ENCODE results near the gene GALNT18.

Gene GALNT18

DNA sequence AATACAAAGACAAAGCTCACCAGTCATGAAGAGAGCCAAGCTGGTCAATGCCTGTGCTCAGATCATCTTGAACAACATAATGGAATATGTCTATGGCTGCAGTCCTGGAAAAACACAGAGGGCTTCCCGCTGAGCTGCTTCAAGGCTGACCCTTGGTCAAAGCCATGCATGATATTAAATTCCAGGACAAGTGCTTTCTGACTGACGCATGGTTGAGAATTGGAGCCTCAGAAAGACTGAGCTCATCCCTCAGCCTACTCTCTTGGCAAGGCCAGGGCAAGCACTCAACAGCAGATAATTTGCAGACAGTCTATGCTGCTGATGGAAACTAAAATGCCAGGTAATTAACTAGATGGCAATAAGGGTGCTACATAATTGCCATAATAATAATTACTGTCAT lies 89.2 kb downstream of the GALNT18 start:
- DNase-seq (ENCODE audit: low read depth in 3 of 3), result no peak

DNA sequence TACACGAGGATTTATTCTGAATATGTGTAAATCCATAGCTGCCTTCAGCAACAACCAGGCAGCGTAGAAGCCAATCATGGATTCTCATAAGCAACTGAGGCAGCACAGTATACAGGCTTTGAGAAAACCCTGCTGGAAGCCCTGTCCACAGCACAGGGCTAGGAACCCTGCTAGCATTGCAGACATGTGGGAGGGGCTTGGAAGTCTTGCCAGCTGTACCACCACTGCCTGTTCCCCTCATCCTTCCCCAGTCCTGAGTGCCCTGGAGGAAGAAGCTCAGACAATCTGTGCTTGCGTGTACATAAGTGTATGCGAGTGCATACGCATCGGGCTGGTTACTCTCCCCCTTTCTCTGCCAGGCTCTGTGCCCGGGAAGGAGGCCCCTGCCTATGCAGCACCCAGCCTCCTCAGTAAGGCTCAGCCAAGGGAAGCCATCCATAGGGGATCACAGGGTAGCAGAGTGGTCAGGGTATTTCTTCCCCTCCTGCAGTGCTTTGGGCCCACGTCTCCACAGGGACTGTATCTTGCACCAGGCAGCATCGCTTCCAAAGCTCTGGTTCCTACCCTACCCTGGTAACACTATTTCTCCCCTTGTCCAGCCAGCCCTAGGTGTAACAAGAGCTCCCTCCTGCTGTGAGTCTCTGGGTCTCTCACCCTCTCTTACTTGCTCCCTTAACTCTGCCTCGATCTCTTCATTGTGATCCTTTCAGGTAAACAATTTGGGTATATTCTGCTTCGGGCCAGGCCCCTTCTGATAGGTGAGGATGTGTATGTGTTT lies 90.5 kb downstream of the GALNT18 start:
- no peak for DNase-seq (ENCODE audit: low read depth in 3 of 3)

DNA sequence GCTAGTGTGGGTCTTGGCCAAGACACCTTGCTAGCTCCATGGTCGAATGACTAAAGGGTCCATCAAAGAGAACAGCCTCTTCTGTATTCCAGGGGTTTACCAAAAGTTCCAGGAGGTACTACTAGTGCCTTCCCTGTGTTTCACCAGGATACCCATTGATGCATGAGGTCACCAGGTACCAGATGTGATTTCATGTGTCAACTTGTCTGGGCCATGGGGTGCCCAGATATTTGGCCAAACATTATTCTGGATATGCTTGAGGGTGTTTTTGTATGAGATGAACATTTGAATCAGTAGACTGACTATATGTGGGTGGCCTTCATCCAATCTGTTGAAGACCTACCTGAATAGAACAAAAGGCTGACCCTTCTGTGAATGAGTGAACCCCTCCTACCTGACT lies 92.8 kb downstream of the GALNT18 start:
- DNase-seq (ENCODE audit: low read depth in 3 of 3), result no peak

DNA sequence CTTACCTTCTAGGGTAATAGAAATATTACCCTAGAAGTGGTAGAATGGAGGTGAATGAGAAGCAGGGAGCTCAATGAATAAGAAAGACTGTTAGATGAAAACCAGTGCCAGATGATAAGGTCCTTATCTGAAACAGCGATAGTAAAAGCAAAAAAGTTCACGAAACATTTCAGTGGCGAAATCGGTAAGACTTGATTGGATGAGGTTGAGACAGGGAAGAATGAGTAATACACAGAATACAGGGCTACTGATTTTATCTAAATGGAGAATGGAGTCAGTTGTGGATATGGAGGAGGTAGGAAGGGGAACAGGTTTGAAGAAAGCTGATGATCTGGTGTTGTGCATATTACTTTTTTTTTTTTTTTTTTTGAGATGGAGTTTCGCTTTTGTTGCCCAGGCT lies 96.5 kb downstream of the GALNT18 start:
- no peak for DNase-seq (ENCODE audit: low read depth in 3 of 3)

DNA sequence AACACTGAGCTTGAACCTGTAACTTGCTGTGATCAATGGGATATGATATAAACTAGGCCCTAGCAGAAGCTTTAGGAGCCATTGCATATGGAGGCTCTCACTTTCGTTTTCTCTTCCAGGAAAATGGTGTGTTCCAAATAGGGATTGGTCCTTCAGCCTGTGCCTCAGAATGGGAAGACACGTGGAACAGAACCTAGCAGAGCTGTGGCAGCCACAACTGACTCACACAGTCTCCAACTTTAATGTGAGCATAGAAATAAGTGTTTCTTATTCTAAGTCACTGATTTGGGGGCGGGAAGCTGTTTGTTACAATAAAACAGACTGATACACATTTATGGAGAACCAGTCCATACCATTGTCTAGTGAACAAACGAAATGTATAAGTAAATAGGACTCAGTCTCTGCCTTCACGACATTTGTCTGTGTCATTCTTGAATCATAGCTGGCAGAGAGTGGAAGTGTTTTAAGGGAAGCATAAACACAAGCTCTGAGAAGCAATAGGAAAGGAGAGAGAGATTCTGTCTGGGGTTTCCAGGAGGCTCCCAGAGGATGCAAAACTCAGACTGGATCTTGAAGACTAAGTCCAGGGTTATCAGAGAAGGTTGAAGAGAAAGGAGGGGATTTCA lies 97.3 kb downstream of the GALNT18 start:
- DNase-seq (ENCODE audit: low read depth in 3 of 3), result no peak

DNA sequence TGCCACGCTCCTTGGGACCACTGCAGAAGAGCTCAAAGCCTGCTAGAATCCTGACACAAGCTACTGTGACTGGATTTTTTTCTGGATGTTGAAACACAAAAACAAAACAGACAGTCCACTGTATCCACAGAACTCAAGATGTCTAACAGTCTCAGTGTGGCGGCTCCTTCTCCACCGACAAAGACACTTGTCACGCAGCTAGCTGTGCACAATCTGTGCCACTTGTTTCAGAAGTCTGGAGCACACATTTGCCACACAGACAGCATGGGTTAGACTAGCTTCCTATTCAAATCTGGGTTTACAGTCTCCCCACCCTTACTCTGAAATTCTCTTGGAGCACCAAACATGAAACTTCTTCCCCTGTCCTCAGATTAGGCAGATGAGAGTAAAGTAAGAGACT lies 99.2 kb downstream of the GALNT18 start:
- no peak for DNase-seq (ENCODE audit: low read depth in 3 of 3)

DNA sequence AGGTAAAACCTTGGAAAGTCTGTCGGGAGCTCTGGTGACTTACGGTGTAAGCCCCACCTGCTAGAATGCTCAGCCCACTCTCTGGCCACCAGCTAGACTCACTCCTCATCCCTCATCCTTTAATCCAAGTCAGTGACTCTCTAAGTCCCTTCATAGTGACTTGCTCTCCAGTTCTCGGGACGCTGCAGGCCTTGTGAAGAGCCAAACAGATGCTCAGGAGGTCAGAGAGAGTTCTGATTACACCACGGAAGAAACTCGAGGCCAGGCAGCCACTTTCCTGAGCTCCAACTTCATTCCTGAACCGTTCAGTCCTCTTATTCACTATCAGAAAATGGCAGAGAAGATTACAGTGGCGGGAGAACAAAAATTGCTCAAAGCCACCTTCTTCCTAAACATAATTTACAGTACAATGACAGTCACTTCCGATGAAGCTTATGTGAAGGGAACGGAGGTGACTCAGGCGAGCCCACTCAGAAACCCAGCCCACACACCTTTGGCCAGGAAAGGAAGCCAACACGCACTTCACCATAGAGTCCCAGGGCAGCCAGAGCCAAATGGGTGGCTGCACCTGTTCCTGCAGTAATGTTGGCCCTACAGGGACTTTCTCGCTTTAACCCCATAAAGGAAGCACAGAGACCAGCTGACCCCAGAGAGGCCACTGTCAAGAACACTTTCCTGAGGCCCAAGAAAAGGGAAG lies 100.4 kb downstream of the GALNT18 start:
- DNase-seq (ENCODE audit: low read depth in 3 of 3), result no peak

DNA sequence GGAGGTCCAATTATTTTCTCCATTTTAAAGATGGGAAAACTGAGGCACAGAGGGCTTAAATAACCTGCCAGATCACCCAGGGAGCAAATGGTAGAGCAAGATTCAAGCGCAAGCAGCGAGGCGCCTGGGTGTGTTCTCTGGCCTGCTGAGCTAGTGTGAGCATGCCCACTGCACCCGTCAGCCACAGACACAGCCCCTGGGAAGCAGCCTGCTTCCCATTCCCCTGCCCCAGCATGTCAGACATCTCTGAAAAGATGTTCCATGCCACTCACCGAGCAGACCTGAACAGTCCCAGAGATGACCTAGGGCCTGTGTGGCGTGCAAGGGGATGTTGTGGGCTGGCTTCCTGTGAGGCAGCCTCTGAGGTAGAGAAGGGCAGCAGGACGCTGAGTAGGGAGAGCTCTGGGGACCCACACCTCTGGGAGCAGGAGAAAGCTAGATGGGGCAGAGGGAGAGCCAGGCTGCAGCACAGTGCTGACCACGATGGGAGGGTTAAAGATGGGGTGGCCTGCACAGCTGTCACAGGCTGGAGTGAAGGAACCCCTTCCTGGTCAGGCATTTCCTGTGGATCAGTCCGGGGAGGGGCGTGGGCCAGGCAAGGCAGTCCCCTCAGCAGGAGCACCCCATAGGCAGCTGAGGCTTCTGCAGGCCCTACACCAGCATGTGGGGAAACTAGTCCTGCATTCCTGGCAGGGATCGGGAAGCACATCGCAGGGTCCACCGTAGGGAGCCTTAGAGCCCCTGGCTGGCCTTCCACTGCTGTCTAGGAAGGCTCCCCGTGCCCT lies 101.4 kb downstream of the GALNT18 start:
- no peak for DNase-seq (ENCODE audit: low read depth in 3 of 3)

DNA sequence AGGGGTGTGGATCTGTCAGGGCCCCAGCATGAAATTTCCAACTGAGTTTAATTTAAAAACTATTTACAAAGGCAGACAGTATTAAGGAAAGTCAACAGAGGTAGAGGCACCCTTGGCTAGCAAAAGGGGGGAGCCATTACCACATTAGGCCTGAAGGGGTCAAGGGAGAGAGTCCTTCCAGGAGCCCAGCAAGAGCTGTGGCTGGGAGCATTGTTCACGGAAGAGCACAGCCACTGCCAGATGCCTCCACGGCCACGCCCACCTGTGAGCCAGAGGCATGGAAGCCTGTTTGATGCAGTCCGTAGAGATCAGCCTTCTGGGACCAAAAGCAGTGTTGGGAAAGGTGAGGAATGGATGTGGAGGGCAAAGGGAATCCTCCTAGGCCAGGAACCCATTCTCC lies 102.6 kb downstream of the GALNT18 start:
- no peak for DNase-seq (ENCODE audit: low read depth in 3 of 3)

DNA sequence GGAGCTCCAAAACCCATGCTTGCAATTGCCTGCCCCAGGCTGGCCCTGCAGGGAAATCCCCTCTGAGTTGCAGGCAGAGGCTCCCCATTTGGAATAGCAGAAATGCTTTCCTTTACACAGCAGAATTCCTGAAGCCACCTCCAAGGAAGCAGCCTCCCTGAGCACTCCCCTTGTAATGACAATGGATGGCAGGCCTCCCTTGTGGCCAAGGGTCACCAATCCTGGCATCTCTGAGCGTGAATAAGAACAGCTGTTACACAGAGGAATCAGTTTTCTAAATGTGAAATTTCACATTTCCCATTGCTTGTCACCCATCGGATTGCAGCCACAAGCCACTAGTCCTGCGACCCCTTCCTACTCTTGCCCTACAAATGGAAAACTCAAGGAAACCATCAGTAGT lies 107.6 kb downstream of the GALNT18 start:
- DNase-seq (ENCODE audit: low read depth in 3 of 3), result no peak

DNA sequence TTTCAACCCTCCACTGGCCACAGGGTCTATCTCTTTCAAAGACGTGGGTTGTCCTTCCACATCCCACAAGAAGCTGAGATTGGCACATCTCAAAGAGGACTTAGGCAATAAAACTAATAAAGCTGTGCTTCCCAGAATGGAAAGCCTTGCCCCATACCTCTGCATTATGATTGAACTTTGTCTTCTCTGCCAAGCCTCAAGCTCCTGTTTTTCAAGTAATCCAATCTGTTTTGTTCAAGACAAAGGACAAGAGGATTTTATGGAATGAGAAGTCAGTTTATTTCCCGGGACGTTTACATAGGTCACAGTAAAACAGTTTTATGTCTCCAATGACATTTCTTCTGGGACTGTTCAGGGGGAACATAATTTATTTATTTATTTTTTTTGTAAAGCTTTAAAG lies 108.4 kb downstream of the GALNT18 start:
- DNase-seq (ENCODE audit: low read depth in 3 of 3), result no peak

DNA sequence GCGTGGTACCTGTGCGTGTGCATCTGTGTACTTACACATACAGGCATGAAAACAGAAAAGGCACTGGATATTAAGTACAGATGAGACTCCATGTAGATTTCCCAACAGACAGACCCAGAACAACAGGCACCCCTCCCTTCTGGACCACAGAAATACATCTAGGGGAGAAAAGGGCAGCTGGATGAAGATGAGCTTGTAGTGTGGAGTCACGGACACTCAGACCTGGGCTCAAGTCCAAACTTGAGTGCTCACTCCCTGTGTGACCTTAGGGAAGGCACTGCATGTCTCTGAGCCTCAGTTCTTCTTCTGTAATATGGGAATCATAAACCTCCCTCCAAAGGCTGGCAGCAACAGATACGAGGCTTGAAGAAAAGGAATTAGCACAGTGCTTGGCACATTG lies 108.9 kb downstream of the GALNT18 start:
- DNase-seq (ENCODE audit: low read depth in 3 of 3), result no peak

DNA sequence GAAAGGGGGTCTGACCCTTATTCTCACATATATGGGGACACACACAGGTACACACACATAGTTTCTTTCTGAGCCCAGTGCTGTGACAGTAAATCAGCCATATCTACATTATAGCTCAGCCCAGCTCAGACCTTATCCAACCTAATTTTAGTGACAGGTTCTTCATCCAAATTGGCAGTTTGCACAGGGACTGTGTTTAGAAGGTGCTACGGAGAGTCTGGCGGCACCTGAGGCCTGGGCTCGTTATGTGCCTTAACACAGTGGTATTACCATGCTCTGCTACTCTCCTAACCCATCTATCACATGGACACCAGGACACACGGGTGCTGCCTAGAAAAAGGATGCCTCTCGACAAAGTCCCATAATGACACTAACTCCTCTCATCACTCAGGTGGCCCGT lies 109.3 kb downstream of the GALNT18 start:
- no peak for DNase-seq (ENCODE audit: low read depth in 3 of 3)

DNA sequence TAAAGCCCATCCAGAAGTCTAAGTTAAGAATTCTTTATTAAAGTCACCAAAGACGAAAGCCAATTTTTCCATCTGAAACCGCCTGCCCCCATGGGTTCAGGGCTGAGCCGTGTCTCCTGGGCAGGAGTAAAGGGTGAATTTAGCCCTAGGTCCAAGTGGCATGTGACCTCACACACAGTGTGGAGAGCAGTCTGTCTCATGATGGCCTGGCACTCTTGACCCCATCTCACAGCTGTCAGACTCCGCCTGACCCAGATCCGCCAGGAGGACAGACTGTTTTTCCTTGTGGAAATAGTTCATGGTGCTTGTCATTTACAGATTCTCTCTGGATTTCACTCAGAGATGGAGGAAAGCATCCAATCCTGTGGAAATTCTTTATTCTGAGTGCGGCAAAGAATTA lies 109.7 kb downstream of the GALNT18 start:
- no peak for DNase-seq (ENCODE audit: low read depth in 3 of 3)

DNA sequence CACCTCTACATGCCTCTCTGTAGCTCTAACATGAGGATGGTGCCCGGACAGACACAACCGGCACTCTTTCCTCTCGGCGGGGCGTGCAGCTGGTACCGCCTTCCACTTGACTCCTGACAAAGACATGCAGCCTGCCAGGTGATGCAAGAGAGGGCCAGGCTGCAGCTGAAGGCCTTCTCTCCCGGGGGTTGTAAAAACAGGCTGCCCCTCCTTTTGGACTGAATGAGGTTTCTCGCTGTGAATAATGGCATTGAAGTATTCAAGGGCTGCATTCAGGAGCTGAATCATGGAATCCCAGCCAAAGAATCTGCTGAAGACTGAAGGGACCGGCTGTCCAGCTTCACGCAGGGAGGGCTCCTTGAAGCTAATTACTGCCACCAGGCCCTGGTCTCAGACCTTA lies 110.9 kb downstream of the GALNT18 start:
- no peak for DNase-seq (ENCODE audit: low read depth in 3 of 3)

DNA sequence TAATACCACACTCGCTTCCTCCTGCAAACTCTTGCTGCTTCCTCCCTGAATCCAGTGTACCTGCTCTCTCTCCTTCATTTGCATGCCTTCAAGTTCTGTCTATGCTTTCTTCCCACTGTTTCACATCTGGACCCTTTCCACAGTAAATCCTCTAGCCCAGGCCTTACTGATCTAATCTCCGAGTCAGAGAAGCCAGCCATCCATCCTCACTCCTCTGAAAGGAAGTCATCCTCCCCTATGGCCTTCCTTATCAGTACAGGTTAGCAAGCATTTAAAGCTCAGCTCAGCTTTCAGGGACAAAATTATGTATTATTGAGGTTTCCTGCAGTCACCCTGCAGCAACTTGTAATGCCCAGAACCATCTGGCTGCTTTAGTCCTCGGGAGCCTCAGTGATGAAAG lies 116.1 kb downstream of the GALNT18 start:
- DNase-seq (ENCODE audit: low read depth in 3 of 3), result no peak

DNA sequence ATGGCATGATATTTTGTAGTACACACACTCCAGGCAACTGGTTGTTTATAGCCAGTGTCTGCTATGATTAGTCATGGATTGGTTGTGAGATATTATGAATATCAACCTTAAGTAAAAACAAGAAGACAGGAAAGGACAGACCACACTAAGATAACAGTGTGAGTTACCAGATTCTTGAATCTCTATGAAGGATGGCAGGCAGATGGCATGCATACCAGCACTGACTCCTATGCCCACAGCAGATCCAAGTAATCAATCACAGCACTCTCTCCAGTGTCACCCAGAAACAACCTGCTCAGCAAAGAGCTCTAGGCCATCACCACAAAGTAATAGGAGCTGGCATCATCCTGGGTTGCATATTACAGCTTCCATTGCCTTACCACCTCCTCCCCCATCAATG lies 116.6 kb downstream of the GALNT18 start:
- DNase-seq (ENCODE audit: low read depth in 3 of 3), result no peak

DNA sequence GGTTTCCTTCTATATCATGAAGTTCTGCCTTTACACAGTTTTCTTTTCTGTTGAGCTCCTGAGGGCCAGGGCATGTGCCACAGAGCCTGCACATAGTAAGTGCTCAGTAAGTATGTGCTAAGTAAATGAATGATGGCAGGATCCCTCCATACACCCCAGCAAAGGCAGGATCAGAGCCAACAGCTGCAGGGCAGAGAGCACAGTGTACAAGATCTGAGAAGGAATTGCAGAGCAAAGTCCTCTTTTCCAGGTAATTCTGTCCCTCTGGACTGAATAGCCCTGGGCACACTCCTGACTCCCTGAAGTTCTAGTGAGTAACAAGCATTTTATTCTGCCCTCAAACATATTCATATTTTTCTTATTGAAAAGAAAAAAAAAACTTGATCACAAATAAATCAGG lies 117.7 kb downstream of the GALNT18 start:
- DNase-seq (ENCODE audit: low read depth in 3 of 3), result no peak

DNA sequence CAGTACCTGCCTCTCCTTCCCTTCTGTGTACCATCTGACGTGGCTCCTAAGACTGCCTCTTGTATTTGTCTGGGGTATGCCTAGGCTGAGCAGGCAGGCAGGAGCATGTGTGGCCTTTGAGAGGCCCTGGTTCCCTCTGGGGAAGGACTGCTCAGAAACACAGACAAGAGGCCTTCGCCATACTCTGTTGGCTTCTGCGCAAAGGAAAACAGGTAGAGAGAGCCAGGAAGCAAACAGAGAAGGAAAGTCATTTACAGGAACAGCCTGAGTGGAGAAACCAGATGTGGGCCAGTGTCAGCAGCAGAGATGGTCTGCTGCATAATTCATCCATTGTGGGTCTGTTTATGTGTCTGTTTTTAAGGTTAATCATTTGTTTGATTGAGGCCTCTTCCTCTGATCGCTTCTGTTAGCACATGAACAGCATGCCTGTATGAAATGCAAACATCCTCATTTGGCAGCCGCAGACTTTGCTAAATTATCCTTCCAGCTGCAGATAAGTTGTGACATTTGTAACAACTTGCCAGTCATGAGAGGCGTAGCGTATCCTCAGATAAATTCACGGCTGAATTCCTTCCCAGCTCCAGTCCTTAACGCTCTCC lies 119.4 kb downstream of the GALNT18 start:
- DNase-seq (ENCODE audit: low read depth in 3 of 3), result no peak

DNA sequence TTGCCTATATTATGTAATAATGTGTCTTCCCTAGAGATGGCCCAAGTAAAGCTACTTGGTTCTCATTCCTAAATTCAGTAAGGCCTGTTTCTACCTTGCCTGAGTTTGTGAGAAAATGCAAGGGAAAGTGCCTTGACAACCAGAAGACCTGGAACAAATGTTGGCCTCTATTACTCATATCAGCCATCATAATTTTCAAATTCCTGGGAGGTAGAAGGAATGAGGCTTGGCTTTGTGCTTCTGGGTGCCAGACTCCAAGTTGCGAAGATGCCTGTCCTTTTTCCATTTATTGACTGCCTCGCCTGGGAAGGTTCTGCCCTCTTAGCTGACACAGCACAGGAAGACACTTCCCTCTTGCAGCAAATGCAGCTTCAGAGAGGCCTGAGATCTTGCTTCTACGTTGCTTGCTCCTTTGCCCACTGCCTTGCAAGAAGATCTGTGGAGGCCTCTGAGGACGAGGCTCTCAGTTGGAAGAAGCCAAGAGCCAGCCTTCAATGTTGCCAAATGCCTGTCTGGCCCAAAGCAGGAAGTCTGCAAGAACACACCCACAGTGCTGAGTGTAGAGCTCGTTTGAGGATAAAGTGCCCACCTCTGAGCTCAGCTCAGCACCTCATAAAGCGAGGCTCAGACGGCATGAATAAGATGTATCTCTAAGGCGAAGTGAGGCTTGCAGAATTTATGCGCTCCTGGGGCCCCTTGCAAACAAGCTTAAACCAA lies 120.1 kb downstream of the GALNT18 start:
- DNase-seq (ENCODE audit: low read depth in 3 of 3), result no peak

DNA sequence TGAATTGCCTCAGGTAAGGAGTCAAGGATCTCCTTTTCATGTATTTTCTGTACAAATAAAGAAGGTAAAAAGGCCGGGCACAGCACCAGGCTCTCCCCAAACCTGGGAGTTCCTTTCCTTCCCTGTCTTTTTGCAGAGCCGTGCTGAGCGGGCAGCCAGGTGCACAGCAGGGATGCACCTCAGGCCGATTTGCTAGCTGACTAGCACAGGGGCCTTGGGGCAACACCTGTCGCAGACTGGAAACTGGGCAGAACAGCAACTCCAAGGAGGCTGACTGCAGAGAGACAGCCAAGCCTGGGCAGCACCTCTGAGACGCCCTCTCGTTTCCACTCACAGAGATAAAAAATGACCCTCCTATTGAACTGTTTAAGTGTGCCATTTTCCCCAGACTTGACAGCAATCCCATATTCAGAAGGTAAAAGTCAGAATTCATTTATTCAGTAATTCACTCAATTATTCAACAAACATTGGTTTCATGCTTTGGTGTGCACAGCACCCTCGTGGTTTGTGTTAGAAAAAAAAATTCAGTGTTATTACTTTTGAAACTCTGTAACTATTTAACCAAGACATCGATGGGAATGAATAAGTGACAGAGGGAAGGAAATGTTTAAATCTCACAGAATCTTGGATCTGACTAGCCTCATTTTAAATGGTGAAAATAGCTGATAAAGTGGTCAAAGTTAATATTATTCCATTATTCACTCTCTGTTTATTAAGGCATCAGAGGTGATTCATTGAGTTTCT lies 120.9 kb downstream of the GALNT18 start:
- no peak for DNase-seq (ENCODE audit: low read depth in 3 of 3)

Data from stimulated activated CD4-positive, alpha-beta T cell treated with anti-CD3 and anti-CD28 coated beads, TNF-alpha, amount 100 ng/mL, for 4 hours (primary cell).